Left lung (tissue), 10 donors: ENCODE measurements around the gene TMEM212. TPM values are rescaled to one million over a fixed set of nuclear protein-coding genes. Genes with fewer than 3 reads are reported as not detected.

Source experiments
- ATAC-seq: fragments of 200-7000 bp; cut with Tn5 transposase; one replicate; pipeline ENCODE4 v1.9.1; 2020; ENCODE audit warnings: moderate library complexity
- DNase-seq, 4 donors: peaks; one replicate each; pipeline ENCODE4 v3.0.0-alpha.2; 2013 to 2020
- H3K27ac ChIP-seq, 2 donors: fragments of 200-600 bp; sonication (generic) in 1 of 2; one replicate each; pipeline versions ENCODE4 v1.5.0 to v1.8.0; 2020 to 2021
- H3K27me3 ChIP-seq, 2 donors: fragments of 200-600 bp; sonication (generic) in 1 of 2; one replicate each; pipeline versions ENCODE4 v1.5.0 to v1.8.0; 2020 to 2021
- H3K36me3 ChIP-seq, 2 donors: fragments of 200-600 bp; sonication (generic) in 1 of 2; one replicate each; pipeline versions ENCODE4 v1.5.0 to v1.8.0; 2020 to 2021
- H3K4me1 ChIP-seq, 2 donors: fragments of 200-600 bp; one replicate each; pipeline ENCODE4 v1.8.0; 2021
- H3K4me3 ChIP-seq, 2 donors: fragments of 200-600 bp; sonication (generic) in 1 of 2; one replicate each; pipeline versions ENCODE4 v1.5.0 to v1.8.0; 2020 to 2021; ENCODE audit warnings: mild to moderate bottlenecking in 1 of 2
- H3K9me3 ChIP-seq, 2 donors: fragments of 200-600 bp; sonication (generic) in 1 of 2; one replicate each; pipeline versions ENCODE4 v1.5.0 to v1.8.0; 2020 to 2021
- intact Hi-C, 2 donors: fragments of 100-400 bp; cut with DNase I; formaldehyde crosslinking; loops; one replicate each; pipeline versions ENCODE4 v1.11.2 to v1.14.2; 2022
- polyA plus RNA-seq, 6 donors: library from polyadenylated mRNA; unstranded; fragments of 120-200 nt; gene quantifications; one replicate each; pipeline ENCODE4 v1.2.1, GENCODE V29; 2013; ENCODE audit not compliant: insufficient read length in 6 of 6
- total RNA-seq, 2 donors: library from RNA; stranded (reverse); fragmentation: NEBNext Ultra II Directional; extraction: Animal tissue kit (Norgen Biotek cat#: 25700); gene quantifications; one replicate each; pipeline ENCODE4 v1.2.1, GENCODE V29; 2021
- TF ChIP-seq, protein P1 (sequence below), 2 donors: fragments of 200-600 bp; sonication (generic) in 1 of 2; IDR thresholded peaks; one replicate each; pipeline versions ENCODE4 v1.5.0 to v1.8.0; 2021; ENCODE audit warnings: antibody characterized with exemption in 2 of 2
- donor health status: DM: no; HTN: yes; CAD: no.
- donor health status: DM: no; HTN: no; CAD: no.

Gene TMEM212
- total and polyA plus RNA-seq, 8 donors: 0.50 to 6.2 (median 3.2) TPM; not detected in 1

DNA sequence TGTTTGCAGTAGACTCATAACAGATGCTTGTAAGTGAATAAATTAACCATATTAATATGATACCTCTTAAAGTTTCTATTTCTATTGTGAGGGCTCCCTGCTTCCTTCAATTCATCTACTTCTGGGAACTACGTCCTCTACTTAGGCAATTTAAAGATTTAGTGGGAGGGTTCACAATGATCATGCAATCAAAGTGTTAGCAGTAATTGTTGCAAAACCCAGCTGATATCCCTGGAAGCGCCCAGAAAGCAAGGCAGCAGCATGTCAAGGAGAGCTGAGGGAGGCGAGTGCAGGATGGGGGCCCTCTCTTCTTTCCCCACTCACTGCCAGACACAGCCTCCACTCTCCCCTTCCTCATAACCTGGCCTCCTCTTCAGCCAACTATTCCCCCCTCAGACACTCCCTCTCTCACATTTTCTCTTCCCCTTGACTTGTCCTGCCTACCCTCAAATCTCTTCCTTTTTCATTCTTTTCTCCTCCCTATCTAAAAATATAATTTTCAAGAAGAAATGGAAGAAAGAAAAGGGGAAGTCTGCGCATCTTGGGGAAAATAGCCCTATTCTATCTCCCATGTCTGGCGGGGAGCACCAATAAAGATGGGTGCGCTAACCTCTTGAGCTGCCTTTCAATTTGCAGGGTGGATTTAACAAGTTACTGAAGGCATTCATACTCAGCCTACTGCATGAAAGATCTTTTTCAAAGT is 6.6 kb downstream of the TMEM212 start:
- TF ChIP-seq, protein P1, sequence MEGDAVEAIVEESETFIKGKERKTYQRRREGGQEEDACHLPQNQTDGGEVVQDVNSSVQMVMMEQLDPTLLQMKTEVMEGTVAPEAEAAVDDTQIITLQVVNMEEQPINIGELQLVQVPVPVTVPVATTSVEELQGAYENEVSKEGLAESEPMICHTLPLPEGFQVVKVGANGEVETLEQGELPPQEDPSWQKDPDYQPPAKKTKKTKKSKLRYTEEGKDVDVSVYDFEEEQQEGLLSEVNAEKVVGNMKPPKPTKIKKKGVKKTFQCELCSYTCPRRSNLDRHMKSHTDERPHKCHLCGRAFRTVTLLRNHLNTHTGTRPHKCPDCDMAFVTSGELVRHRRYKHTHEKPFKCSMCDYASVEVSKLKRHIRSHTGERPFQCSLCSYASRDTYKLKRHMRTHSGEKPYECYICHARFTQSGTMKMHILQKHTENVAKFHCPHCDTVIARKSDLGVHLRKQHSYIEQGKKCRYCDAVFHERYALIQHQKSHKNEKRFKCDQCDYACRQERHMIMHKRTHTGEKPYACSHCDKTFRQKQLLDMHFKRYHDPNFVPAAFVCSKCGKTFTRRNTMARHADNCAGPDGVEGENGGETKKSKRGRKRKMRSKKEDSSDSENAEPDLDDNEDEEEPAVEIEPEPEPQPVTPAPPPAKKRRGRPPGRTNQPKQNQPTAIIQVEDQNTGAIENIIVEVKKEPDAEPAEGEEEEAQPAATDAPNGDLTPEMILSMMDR (IDR thresholded peaks at IDR 0.05): no peak
- Histone ChIP-seq H3K36me3 (no peaks in the 10 kb centered on the region), H3K4me3 (no peak overlapping the region), H3K27ac (no peak overlapping the region), H3K4me1 (no peaks in the 10 kb centered on the region), H3K27me3 (no peaks in the 10 kb centered on the region), H3K9me3 (peaks cover 0 to 10% of the 10 kb centered on the region in 2 donors)
- intact Hi-C loops: no loop called here
- no peak for ATAC-seq
- no peak for DNase-seq

DNA sequence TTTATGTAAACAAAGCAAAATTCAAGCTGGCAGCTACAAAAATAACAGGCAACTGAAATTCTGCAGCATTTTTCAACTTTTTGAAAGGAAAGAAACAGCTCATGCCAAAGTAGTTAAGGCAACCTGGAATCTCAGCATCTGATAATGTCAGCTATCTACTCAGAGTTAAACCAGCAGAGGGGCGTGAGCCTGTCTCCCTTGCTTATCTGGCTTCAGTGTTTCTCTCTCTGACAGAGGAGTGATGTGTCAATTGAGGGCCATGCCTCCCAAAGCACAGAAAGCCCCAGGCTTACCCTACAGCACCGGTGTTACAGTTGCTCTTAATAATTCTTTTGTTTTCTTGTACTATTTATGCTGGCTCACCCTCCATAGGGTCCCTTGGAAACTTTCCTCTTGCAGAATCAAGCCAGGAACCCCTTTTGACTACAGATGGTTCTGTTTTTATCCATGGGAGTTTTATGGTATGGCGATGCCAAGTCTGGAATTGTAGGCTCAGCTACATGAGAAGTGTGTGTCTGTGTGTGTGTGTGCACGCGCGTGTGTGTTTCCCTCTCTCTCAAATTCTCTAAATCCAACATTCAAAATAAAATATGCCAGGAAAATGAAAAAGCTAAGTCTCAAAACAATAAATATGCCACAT is 7.3 kb downstream of the TMEM212 start:
- no peaks in the 10 kb centered on the region for H3K4me1 ChIP-seq
- DNase-seq (no peak), ATAC-seq (no peak)
- no peaks in the 10 kb centered on the region for H3K36me3 ChIP-seq
- peaks cover 0 to 17% of the 10 kb centered on the region in 2 donors for H3K9me3 ChIP-seq
- intact Hi-C loops: no loop called here
- no peak overlapping the region for H3K4me3 ChIP-seq
- no peaks in the 10 kb centered on the region for H3K27me3 ChIP-seq
- no peak overlapping the region for H3K27ac ChIP-seq
- TF ChIP-seq, protein P1 (IDR thresholded peaks at IDR 0.05): no peak

DNA sequence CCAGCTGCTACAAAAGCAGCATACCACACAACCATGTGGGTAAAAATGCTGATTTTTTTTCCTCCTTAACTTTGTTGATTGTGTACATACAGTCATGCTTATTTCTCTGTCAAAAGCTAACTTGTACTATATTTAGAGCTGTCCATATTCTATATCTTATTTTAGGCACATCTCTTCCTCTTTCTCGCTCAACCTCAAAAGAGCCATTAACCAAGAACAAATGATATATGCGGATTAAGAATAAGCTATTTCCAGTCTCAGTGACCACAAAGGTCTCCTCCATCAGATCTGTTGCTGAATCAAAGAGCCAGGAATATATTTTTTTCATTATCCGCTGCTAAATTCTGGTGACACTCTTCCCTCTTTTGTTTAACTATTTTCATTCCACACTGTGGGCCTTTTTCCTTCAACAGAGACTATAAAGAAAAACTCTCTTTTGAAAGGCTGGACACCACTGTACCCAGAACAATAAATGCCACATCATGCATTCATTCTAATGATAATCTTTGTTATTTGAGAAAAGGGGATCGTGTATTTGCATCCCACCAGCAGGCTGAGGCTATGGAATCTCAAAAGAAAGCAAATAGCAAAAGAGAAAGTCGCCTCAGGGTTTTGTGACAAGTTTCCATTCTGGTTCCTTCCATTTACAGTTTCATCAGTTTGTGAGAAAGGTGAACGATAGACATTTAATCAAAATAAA is 8.0 kb downstream of the TMEM212 start:
- H3K36me3 ChIP-seq: no peaks in the 10 kb centered on the region
- H3K9me3 ChIP-seq: peaks cover 0 to 20% of the 10 kb centered on the region in 2 donors
- no peaks in the 10 kb centered on the region for H3K4me1 ChIP-seq
- intact Hi-C loops: no loop called here
- H3K4me3 ChIP-seq: no peak overlapping the region
- no peaks in the 10 kb centered on the region for H3K27me3 ChIP-seq
- TF ChIP-seq, protein P1 (IDR thresholded peaks at IDR 0.05): no peak
- ATAC-seq: no peak
- no peak overlapping the region for H3K27ac ChIP-seq
- no peak for DNase-seq

DNA sequence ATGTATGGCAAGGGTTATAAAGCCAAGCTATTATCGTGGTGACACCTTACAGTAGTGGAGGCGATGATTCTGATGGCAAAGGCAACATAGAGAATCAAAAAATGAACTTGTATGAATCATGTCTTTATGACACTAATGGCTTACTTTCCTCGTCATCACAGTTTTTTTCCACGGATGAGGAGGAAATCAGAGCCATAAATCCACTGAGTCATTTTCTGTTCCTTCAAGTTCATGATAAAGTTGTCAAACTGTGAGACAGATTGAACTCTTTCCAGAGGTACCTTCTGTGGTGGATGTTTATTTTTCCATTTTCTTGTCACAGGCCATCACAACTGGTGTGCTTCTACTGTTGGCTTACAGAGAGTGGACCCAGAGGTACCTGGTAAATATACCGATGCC is 8.5 kb downstream of the TMEM212 start:
- H3K9me3 ChIP-seq: peaks cover 0 to 20% of the 10 kb centered on the region in 2 donors
- no peaks in the 10 kb centered on the region for H3K4me1 ChIP-seq
- intact Hi-C loops: no loop called here
- no peak for DNase-seq
- no peak overlapping the region for H3K4me3 ChIP-seq
- no peak overlapping the region for H3K27ac ChIP-seq
- no peaks in the 10 kb centered on the region for H3K36me3 ChIP-seq
- TF ChIP-seq, protein P1 (IDR thresholded peaks at IDR 0.05): no peak
- no peaks in the 10 kb centered on the region for H3K27me3 ChIP-seq
- ATAC-seq: no peak
